GM21825 (cell line): Measurements from ENCODE around the gene PSENEN.

Experiments used
- ATAC-seq: cut with Tn5 transposase; IDR thresholded peaks from one replicate; pipeline ENCODE4 v1.9.1; 2021; ENCODE audit warnings: mild to moderate bottlenecking, moderate library complexity; ENCODE audit not compliant: unreplicated experiment

Gene PSENEN

GRCh38 chr19:35750167-35750566, 4.7 kb downstream of the PSENEN start:
- no peak for ATAC-seq

GRCh38 chr19:35751839-35752745, 6.6 kb downstream of the PSENEN start:
- ATAC-seq = no peak

- ATAC-seq = no peak
These were observed 7.4 kb downstream of the PSENEN start for GRCh38 chr19:35752746-35753350.

- no peak for ATAC-seq
These were observed 8.4 kb downstream of the PSENEN start for GRCh38 chr19:35753634-35754369.

GRCh38 chr19:35754370-35755130, 9.1 kb downstream of the PSENEN start:
- ATAC-seq = no peak

- no peak for ATAC-seq
These were observed 9.7 kb downstream of the PSENEN start for GRCh38 chr19:35755131-35755549.

GRCh38 chr19:35755550-35756376, 10.3 kb downstream of the PSENEN start:
- ATAC-seq = no peak

GRCh38 chr19:35756377-35757230, 11.2 kb downstream of the PSENEN start, which contains the start of gene HSPB6:
HSPB6 (minus strand) TSS chr19:35757029; CDS start chr19:35757008, 21 bp downstream.
- ATAC-seq = no peak

- ATAC-seq = peak; percentile 5
These were observed 11.8 kb downstream of the PSENEN start for GRCh38 chr19:35757231-35757748.

- peak; percentile 90 for ATAC-seq
These were observed 12.5 kb downstream of the PSENEN start, which contains the start of gene PROSER3 for GRCh38 chr19:35757749-35758608. PROSER3 (plus strand) TSS chr19:35758176; CDS start chr19:35758216, 40 bp downstream.

GRCh38 chr19:35759697-35760096, 14.2 kb downstream of the PSENEN start:
- ATAC-seq = no peak

- ATAC-seq = no peak
These were observed 15.4 kb downstream of the PSENEN start for GRCh38 chr19:35760711-35761349.

GRCh38 chr19:35764432-35765315, 19.2 kb downstream of the PSENEN start:
- ATAC-seq = no peak

- no peak for ATAC-seq
These were observed 21.2 kb downstream of the PSENEN start for GRCh38 chr19:35766571-35767104.

- ATAC-seq = no peak
These were observed 22.0 kb downstream of the PSENEN start for GRCh38 chr19:35767288-35768081.
